DMS114 treated with DMSO at 0.1 percent for 48 hours (cell line): ENCODE measurements around the gene GAPT.
"Not testable (repeated sequence)": the region's sequence is repeated elsewhere in the genome, so short reads cannot be mapped to it uniquely, and the experiment has no call there.

Experiments
- DNase-seq: peaks from one replicate; lab custom pipeline; 2025; ENCODE audit not compliant: unreplicated experiment; lab: John Stamatoyannopoulos, UW

Gene GAPT

DNA sequence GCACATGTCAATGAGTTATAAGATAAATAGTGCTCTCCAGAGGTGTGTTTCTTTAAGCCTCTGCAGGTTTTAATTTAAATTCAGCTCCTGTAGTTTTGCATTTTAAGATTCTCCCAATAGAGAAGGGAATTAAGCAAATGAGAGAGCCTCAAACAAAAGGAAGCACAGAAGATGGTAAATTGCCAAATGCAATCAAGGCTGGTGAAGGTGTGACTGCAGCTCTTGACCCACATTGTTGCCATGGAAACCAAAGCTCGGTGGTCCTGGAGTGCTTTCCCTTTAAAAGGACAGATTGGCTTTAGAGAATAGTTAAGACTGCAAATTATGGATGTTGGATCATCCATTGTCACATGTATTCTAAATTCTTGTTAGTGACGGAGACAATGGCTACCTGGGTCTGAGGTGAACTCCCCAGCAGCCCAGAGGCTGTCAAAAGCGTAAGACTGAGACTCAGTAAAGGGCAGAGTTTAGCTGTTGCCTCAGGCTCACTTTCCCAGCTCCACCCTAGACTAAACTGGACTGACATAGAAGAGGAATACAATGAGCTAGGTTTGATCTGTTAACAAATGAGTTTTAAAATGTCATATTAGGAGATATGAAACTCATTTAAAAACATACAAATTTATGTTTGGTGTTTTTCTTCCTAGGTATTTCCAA, 12.3 kb downstream of the GAPT start:
- DNase-seq, result no peak

DNA sequence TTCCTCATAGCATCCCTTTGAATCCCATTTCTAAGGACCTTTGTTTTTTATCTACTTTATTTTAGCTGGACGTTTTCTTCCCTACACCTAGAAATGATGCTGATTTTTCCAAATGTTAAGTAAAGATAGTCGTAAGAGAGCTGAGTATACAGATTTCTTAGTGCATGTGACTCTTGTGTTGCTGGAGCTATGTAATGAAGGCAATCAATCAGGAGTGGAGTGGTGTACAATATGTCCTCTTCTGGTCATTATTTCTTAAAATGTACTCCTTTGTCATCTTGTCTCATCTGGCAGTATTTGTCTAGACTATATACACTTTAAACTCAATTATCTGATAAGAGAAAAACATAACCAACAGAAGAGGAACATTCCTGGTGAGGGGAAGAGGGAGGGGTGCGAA, 13.5 kb downstream of the GAPT start:
- no peak for DNase-seq

DNA sequence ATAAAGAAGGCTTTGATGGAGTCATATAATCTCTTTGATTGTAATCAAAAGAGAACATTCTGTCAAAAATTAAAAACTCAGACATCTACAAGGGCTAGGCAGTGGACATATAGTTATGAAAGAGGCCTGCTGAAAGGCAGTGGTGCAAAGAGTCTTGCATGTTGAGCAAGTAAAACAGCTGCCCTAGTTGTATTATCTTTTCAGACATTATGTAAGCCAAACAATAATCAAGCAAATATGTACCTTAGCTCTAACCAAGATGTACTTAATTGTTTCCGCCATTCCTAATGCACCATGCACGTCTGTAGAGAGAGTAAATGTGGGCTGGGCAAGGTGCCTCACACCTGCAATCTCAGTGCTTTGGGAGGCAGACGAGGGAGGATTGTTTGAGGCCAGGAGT, 14.3 kb downstream of the GAPT start:
- no peak for DNase-seq

DNA sequence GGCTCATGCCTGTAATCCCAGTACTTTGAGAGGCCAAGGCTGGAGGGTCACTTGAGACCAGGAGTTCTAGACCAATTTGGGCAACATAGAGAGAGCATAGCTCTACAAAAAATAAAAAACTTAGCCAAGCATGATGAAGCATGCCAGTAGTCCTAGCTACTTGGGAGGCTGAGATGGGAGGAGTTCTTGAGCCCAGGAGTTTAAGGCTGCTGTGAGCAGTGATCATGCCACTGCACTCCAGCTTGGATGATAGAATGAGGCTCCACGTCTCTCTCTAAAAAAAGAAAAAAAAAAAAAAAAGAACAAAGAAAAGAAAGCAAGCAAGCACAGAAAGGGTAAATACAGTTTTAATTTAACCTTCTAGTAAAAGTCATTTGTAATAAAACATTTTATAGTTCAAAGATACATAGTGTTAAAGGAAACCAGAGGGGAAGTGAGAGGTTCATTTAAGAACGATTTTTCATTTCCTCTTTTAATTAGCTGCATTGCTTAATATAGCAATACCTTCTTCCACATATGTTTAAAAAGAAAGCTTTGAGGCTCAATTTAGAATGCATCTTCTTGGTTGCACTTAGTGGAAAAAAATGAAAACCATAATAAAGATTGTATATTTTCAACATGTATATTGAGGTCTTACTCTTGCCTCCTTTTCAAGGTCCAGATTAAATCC, 14.9 kb downstream of the GAPT start:
- no peak for DNase-seq

DNA sequence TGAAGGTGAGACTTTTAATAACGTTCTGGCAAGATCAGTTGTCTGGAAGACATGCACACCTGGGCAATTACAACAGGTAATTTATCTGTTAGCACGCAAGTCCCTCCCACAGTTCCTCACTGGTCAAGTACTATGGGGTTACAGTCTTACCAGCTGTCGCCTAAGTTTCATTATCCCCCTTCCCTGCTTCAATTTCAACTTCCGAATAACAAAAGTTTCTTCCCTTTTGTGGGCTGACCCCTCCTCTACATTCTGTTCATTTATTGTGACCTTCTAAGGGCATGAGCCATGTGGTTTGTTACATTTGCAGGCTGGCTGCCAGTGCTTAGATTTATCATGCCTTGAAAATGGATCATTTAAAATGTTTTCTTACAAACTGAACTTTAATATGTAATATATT, 16.5 kb downstream of the GAPT start:
- no peak for DNase-seq

DNA sequence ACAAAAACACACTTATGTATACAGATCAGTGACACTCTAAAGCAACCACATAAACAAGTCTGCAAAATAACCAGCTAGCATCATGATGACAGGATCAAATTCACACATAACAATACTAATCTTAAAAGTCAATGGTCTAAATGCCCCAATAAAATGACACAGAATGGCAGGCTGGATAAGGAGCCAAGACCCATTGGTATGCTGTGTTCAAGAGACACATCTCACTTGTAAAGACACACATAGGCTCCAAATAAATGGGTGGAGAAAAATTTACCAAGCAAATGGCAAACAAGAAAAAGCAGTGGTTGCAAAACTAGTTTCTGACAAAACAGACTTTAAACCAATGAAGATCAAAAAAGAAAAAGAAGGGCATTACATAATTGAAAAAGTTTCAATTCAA, 26.0 kb downstream of the GAPT start:
- DNase-seq, result no peak

DNA sequence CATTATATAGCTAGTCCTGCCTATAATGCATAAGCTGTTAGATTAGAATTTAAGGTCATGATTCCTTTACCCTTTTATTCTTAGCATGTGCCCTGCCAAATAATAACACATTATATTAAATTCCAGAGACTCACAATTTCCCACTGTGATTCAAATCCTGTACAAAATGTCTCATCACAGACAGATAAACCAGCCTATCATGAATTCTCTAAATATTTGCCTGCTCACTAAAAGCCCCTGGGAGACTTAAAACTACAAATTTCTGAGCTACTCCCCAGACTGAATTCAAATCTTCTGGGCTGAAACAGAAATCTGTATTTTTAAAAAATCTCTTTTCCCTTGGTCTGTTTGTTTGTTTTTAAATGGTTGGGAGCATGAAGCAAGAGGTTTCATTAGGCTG, 32.7 kb downstream of the GAPT start:
- no peak for DNase-seq

DNA sequence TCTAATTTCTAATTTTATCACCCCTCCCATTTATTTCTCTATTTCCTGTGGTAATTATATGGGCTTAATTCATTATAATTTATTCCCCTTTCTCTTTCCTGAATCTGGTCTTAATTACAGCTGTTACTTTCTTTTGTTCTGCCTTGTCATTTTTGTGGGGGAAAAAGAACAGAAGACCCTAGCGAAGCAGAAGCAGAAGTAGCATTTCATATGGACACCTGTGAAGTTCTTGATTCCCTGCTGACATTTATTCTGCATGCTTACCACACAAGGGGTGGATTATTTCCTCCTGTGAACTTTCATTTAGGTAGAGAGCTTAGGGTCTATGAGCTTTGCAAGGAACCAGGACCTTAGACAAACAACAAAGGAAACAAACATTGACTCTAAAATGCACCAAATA, 33.3 kb downstream of the GAPT start:
- DNase-seq, result no peak

DNA sequence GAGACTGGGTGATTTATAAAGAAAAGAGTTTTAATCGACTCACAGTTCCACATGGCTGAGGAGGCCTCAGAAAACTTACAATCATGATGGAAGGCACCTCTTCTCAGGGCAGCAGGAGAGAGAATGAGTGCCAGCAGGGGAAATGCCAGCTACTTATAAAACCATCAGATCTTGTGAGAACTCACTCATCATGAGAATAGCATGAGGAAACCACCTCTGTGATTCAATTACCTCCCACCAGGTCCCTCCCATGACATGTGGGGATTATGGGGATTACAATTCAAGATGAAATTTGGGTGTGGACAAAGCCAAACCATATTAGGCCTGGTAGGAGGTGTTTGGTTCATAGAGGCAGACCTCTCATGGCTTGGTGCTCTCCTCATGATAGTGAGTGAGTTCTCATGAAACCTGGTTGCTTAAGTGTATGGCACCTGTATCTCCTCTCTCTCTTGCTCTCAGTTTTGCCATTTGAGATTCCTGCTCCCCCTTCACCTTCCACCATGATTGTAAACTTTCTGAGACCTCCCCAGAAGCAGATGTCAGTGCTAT, 39.8 kb downstream of the GAPT start:
- DNase-seq, result no peak

DNA sequence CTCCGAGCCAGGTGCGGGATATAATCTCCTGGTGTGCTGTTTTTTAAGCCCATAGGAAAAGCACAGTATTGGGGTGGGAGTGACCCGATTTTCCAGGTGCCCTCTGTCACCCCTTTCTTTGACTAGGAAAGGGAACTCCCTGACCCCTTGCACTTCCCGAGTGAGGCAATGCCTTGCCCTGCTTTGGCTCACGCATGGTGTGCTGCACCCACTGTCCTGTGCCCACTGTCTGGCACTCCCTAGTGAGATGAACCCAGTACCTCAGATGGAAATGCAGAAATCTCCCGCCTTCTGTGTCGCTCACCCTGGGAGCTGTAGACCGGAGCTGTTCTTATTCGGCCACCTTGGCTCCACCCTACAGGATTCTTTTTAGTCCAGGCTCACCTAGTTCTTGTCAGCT, 50.7 kb downstream of the GAPT start:
- DNase-seq, result not testable (repeated sequence)

DNA sequence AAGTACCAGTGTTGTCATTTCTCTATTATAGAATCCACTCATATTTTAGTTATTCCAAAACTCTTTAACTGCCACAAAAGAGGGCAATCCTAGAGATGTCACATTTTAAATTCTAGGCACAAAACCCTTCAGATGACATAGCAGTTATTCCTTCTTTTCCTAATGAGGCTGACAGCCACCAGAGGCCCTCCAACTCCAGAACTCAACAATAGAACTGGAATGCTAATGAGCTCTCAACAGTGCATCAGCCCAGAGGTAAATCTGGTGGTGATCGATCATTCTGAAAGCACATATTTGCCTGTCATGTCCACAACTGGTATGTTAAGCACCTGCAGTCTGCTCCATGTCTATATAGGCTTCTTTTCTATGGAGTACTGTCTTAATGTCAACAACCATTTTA, 51.5 kb downstream of the GAPT start:
- no peak for DNase-seq

DNA sequence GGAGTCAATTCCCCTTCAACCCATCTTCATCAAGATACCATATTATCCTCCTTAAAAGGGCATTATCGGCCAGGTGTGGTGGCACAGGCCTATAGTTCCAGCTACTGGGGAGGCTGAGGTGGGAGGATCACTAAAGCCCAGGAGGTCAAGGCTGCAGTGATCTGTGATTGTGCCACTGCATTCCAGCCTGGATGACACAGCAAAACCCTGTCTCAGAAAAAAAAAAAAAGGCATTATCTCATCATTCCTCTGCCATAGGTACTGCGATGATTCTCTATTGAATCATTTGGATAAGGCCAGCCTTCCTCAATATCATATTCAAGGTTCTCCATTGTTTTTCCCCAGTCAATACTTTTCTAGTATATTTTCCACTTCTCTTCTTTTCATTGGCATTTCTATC, 52.5 kb downstream of the GAPT start:
- no peak for DNase-seq

DNA sequence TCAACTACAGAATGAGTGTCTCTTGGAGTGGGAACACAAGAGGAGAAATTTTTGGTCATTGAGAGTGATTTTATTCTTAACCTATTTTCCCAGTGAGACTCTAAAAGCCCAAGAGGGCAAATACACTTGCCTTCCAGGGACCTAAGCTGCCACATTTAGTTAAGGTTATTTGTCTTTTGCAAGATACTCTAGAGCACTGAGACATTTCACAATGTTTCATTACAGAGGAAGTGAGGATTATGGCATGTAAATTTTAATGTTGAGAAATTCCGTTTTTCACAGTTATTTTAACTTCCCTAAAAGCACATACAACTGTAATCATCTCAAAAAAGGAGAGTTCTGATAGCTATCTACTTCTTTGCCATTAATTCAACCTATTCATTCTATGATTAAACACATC, 53.0 kb downstream of the GAPT start:
- no peak for DNase-seq

DNA sequence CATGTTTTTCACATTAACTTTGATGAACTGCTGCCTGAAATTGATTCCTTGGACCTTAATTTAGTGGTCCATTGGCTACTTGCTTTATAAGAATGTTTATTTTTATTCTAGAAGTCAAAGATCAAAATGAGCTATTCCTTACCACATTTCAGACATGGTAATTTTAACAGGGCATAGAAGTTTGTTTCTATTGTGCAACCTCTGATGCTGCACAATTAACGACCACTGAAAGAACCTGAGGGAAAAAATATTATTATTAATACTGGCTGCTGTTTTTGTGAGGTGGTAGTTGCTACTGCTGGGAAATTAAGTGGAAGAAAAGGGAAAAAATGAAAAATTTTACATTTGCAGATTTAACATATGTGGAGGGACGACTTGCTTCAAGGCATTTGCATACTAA, 53.7 kb downstream of the GAPT start:
- no peak for DNase-seq

DNA sequence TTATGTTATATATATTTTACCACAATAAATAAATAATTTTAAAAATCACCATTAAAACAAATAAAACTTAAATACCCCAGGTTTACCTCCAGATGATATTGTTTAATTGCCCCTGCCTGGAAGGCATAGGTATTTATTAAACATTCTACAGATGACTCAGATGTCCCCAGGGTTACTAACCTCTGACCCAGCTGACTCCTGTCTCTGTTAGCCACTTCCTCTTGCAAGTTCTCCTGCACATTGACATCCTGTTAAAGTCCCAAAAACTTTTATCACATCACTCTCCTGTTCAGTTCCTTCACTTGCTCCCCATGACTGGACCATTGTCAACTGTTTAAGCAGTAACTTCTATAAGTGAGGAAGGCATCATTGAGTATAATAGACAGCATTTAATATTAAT, 54.7 kb downstream of the GAPT start:
- DNase-seq, result no peak
